C4-2B (cell line): ENCODE data around the gene SMOC1.

Experiments used
- CTCF ChIP-seq: fragments of 450-650 bp; conservative IDR thresholded peaks from 2 replicates; pipeline ENCODE4 v1.5.1; 2017; ENCODE audit warnings: mild to moderate bottlenecking
- ZFX ChIP-seq: fragments of 450-650 bp; IDR thresholded peaks from 2 replicates; pipeline ENCODE4 v1.6.1; 2017

- TF ChIP-seq CTCF (no peak), ZFX (no peak)
These were observed 101.5 kb downstream of the SMOC1 start for GRCh38 chr14:69980457-69981425.
